Body of pancreas (tissue), 4 donors: ENCODE measurements around the gene CAMKMT.

Experiments
- CTCF ChIP-seq, 7 experiments: fragments of 450-650 bp in 4 of 7; fragments of 200-600 bp in 3 of 7; sonication (generic) in 3 of 7; IDR thresholded peaks; one replicate each; pipeline ENCODE4 v1.5.1; 2016 to 2019; ENCODE audit warnings: antibody characterized with exemption in 7 of 7
- POLR2A ChIP-seq, 3 donors: fragments of 450-650 bp; IDR thresholded peaks; one replicate each; pipeline ENCODE4 v1.6.1; 2016; ENCODE audit warnings: antibody characterized with exemption in 3 of 3, mild to moderate bottlenecking in 2 of 3

GRCh38 chr2:44747794-44748193 lies 386.0 kb downstream of the CAMKMT start:
- no peak for TF ChIP-seq CTCF (IDR thresholded peaks at IDR 0.05)
- no peak for TF ChIP-seq POLR2A (IDR thresholded peaks at IDR 0.05)
